GM12878 (cell line): ENCODE data around the gene RMI2. TPM values are rescaled to one million over a fixed set of nuclear protein-coding genes. Genes with fewer than 3 reads are reported as not detected.

Source experiments
- ATAC-seq: fragments of 200-7000 bp; cut with Tn5 transposase; 3 replicates; pipeline ENCODE4 v1.9.1; 2020; ENCODE audit warnings: mild to moderate bottlenecking, moderate library complexity
- BruUV-seq: library from RNA; stranded (reverse); fragments of 400-500 nt; replicated peaks from 2 replicates; lab custom pipeline; 2021; lab: Mats Ljungman, UMichigan
- CTCF ChIA-PET: fragments of 300-600 bp; sonication (Branson Sonifier 250); formaldehyde crosslinking; extraction: SDS; loops from one replicate; lab custom pipeline; 2021; ENCODE audit warnings: inconsistent platforms; lab: Yijun Ruan, JAX
- POLR2A ChIA-PET: fragments of 350-600 bp; formaldehyde crosslinking; extraction: SDS; loops from one replicate; lab custom pipeline; 2021; ENCODE audit warnings: inconsistent platforms; lab: Charles Lee
- RAD21 ChIA-PET: fragments of 300-600 bp; sonication (Branson Sonifier 250); formaldehyde crosslinking; loops from one replicate; lab custom pipeline; 2023; ENCODE audit warnings: antibody characterized with exemption; ENCODE audit not compliant: unreplicated experiment; lab: Charles Lee
- SMC1A ChIA-PET: fragments of 300-600 bp; sonication (Branson Sonifier 250); formaldehyde crosslinking; loops from one replicate; lab custom pipeline; 2023; ENCODE audit not compliant: unreplicated experiment, uncharacterized antibody; lab: Charles Lee
- DNase-seq: peaks from one replicate; pipeline ENCODE4 v3.0.0-alpha.2; 2011; ENCODE audit warnings: low read depth, low spot score
- FAIRE-seq: peaks from 3 replicates; lab custom pipeline; 2011; peaks lifted over from hg19 to GRCh38; lab: Jason Lieb, UNC
- H2AFZ ChIP-seq: 2 replicates; pipeline ENCODE4 v1.6.0; 2011; ENCODE audit warnings: low read depth, low read length, control low read depth; ENCODE audit not compliant: control insufficient read depth
- H3K27ac ChIP-seq: 2 replicates; pipeline ENCODE4 v1.5.1; 2011; ENCODE audit warnings: control low read depth; ENCODE audit not compliant: control insufficient read depth, insufficient read depth
- H3K27me3 ChIP-seq, 2 experiments: replicated peaks in 1 of 2; 2 replicates each; pipeline versions ENCODE4 v1.6.0 to v1.6.1; 2011; ENCODE audit warnings: low read length in 1 of 2; ENCODE audit not compliant: control insufficient read depth in 2 of 2, insufficient read depth in 2 of 2
- H3K36me3 ChIP-seq, 2 experiments: 2 replicates each; pipeline ENCODE4 v1.5.1; 2011; ENCODE audit warnings: low read length in 1 of 2; ENCODE audit not compliant: control insufficient read depth in 2 of 2, insufficient read depth in 2 of 2
- H3K4me1 ChIP-seq: 2 replicates; pipeline ENCODE4 v1.6.1; 2011; ENCODE audit warnings: mild to moderate bottlenecking, low read length, moderate library complexity, mixed read lengths; ENCODE audit not compliant: control insufficient read depth, insufficient read depth
- H3K4me2 ChIP-seq: 2 replicates; pipeline ENCODE4 v1.6.0; 2011; ENCODE audit warnings: control low read depth; ENCODE audit not compliant: control insufficient read depth, insufficient read depth
- H3K4me3 ChIP-seq: fragments of 200-600 bp; sonication (generic); 2 replicates; pipeline ENCODE4 v1.5.1; 2016
- H3K79me2 ChIP-seq: 2 replicates; pipeline ENCODE4 v1.6.0; 2011; ENCODE audit warnings: low read length; ENCODE audit not compliant: control insufficient read depth, insufficient read depth
- H3K9ac ChIP-seq: 2 replicates; pipeline ENCODE4 v1.8.0; 2011; ENCODE audit warnings: low read length, control low read depth, mixed read lengths; ENCODE audit not compliant: control insufficient read depth, insufficient read depth
- H3K9me3 ChIP-seq: replicated peaks from 3 replicates; pipeline ENCODE4 v1.5.1; 2011; ENCODE audit warnings: mild to moderate bottlenecking, low read length; ENCODE audit not compliant: control insufficient read depth, insufficient read depth
- H4K20me1 ChIP-seq: 2 replicates; pipeline ENCODE4 v1.6.0; 2011; ENCODE audit not compliant: control insufficient read depth, insufficient read depth
- CREM ChIP-seq: IDR thresholded peaks from 2 replicates; pipeline ENCODE4 v1.6.1; 2014; ENCODE audit warnings: antibody characterized with exemption, low read depth
- MEF2B ChIP-seq: fragments of 450-650 bp; IDR thresholded peaks from 2 replicates; pipeline ENCODE4 v1.6.1; 2018; ENCODE audit warnings: mild to moderate bottlenecking, moderate library complexity; ENCODE audit not compliant: partially characterized antibody, poor library complexity, severe bottlenecking
- PML ChIP-seq: IDR thresholded peaks from 2 replicates; pipeline ENCODE4 v1.6.1; 2012; ENCODE audit warnings: low read length, inconsistent platforms
- RAD21 ChIP-seq: IDR thresholded peaks from 2 replicates; pipeline ENCODE4 v1.6.1; 2011; ENCODE audit warnings: mild to moderate bottlenecking, low read depth, low read length, moderate library complexity; ENCODE audit not compliant: insufficient read depth
- RCOR1 ChIP-seq: conservative IDR thresholded peaks from 2 replicates; pipeline ENCODE4 v1.6.1; 2012; ENCODE audit warnings: low read depth, low read length, improper control_type of control experiment
- SIN3A ChIP-seq: IDR thresholded peaks from 2 replicates; pipeline ENCODE4 v1.6.1; 2012; ENCODE audit warnings: low read depth, low read length, improper control_type of control experiment
- TBL1XR1 ChIP-seq: IDR thresholded peaks from 2 replicates; pipeline ENCODE4 v1.6.1; 2012; ENCODE audit warnings: low read depth, low read length, improper control_type of control experiment
- WGBS: methylation state at CpG from one replicate; pipeline ENCODE4 v1.1.6; 2016; ENCODE audit warnings: low lambda C conversion rate; ENCODE audit not compliant: insufficient replicate concordance, insufficient coverage; ENCODE audit errors: missing lambda C conversion rate; 5-methylcytosine and 5-hydroxymethylcytosine counted together
- in situ Hi-C: fragments of 300-500 bp; cut with MboI; formaldehyde crosslinking; loops from 9 replicates; pipeline ENCODE4 v1.14.3; 2018; ENCODE audit warnings: mixed read lengths
- intact Hi-C: fragments of 100-400 bp; cut with micrococcal nuclease; formaldehyde crosslinking; loops from one replicate; pipeline ENCODE4 v1.14.2; 2022; ENCODE audit not compliant: unreplicated experiment
- polyA plus RNA-seq, 11 experiments: library from polyadenylated mRNA; depleted of rRNA in 4 of 11; unstranded in 6 of 11; stranded (reverse) in 5 of 11; fragments of >200 nt; fragmentation: Nextera tagmentation in 4 of 11; fragmentation: Illumina TruSeq in 1 of 11; extraction: Ambion mirVana in 4 of 11; extraction: Trizol in 1 of 11; gene quantifications; 1 replicate in 1 of 11; 2 replicates in 10 of 11; pipeline versions ENCODE4 v1.2.1 to v1.2.3, GENCODE V29; 2011 to 2016; ENCODE audit warnings: inconsistent platforms in 2 of 11, missing spikeins in 2 of 11, low read depth in 1 of 11
- total RNA-seq, 4 experiments: library from RNA; depleted of rRNA in 3 of 4; stranded (reverse); fragments of >200 nt in 3 of 4; fragmentation: Illumina TruSeq in 1 of 4; extraction: Trizol in 1 of 4; gene quantifications; 2 replicates each; pipeline versions ENCODE4 v1.2.1 to v1.2.3, GENCODE V29; 2013 to 2021
- TF ChIP-seq, protein P1 (sequence below): IDR thresholded peaks from 2 replicates; pipeline ENCODE4 v1.6.1; 2012; ENCODE audit warnings: low read length, inconsistent platforms

RMI2 gene
- total and polyA plus RNA-seq, 10 of the 15 experiments (the other 5 are each of a cell fraction or from before 2014, with no cell fraction given) = 9.6 to 68.8 (median 32.1) TPM

DNA sequence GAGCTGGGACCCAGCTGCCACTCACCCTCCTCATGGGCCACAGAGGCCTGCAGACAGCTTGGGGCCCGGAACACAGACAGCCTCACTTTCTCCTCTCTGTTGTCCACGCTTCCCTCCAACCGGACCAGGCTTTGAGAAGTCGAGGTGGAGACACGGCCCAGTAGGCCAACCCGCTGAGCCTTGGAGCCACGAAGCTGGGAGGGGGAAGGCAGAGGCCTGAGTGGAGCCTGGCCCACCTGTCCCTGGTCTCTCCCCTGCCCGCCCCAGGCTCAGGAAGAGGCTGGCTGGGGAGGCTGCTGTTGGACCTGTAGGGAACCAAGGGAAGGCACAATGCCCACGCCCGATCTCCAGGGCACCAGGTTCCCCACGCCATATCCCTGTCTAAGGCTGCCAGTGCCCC, 48.1 kb downstream of the RMI2 start (continued):
- TF ChIP-seq PML = no peak

- Histone ChIP-seq H4K20me1 (no peaks in the 10 kb centered on the region), H3K4me1 (no peaks in the 10 kb centered on the region), H3K27ac (no peak overlapping the region), H3K36me3 (no peaks in the 10 kb centered on the region), H3K4me3 (no peak overlapping the region), H3K27me3 (no peaks in the 10 kb centered on the region), H2AFZ (no peak overlapping the region), H3K4me2 (no peak overlapping the region), H3K9me3 (no peaks in the 10 kb centered on the region), H3K79me2 (no peaks in the 10 kb centered on the region), H3K9ac (no peak overlapping the region)
- FAIRE-seq (no peak), DNase-seq (no peak), ATAC-seq (no peak)
- intact Hi-C loops = no loop called here
- CTCF ChIA-PET = interaction anchor here (0.7 to 5.6 kb wide), 5 partner anchors 9 to 423 kb away, joined by 3 to 76 read pairs (median 25); no protein-coding TSS in a partner anchor
- SMC1A ChIA-PET = interaction anchor here (0.8 to 1.1 kb wide), 2 partner anchors 9 to 249 kb away, joined by 3 to 4 read pairs; no protein-coding TSS in a partner anchor
- in situ Hi-C loops = no loop called here
- TF ChIP-seq RAD21 (no peak), MEF2B (no peak), CREM (no peak), RCOR1 (no peak), SIN3A (no peak), TBL1XR1 (no peak)
- TF ChIP-seq, protein P1, sequence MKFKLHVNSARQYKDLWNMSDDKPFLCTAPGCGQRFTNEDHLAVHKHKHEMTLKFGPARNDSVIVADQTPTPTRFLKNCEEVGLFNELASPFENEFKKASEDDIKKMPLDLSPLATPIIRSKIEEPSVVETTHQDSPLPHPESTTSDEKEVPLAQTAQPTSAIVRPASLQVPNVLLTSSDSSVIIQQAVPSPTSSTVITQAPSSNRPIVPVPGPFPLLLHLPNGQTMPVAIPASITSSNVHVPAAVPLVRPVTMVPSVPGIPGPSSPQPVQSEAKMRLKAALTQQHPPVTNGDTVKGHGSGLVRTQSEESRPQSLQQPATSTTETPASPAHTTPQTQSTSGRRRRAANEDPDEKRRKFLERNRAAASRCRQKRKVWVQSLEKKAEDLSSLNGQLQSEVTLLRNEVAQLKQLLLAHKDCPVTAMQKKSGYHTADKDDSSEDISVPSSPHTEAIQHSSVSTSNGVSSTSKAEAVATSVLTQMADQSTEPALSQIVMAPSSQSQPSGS = no peak
- RAD21 ChIA-PET = no interaction called here
- 65% methylated on average over 10 of the region's 10 CpGs for WGBS
- no TSS peak for BruUV-seq
- POLR2A ChIA-PET = no interaction called here
Measured at GRCh38 chr16:11393861-11394592, 48.8 kb downstream of the RMI2 start.
